Bronchial epithelial cell (primary cell): ENCODE measurements around the gene SCFD2. TPM values are rescaled to one million over a fixed set of nuclear protein-coding genes. Genes with fewer than 3 reads are reported as not detected.

Experiments used
- DNase-seq: peaks from one replicate; pipeline ENCODE4 v3.0.0-alpha.2; 2010; ENCODE audit warnings: low read depth
- FAIRE-seq: peaks from 2 replicates; lab custom pipeline; 2011; peaks lifted over from hg19 to GRCh38; lab: Jason Lieb, UNC
- H3K27me3 ChIP-seq: 2 replicates; pipeline ENCODE4 v1.5.1; 2011; ENCODE audit warnings: low read length; ENCODE audit not compliant: control insufficient read depth, insufficient read depth
- H3K36me3 ChIP-seq: 2 replicates; pipeline ENCODE4 v1.5.1; 2011; ENCODE audit warnings: low read length; ENCODE audit not compliant: control insufficient read depth, insufficient read depth
- H3K4me3 ChIP-seq: 2 replicates; pipeline ENCODE4 v1.5.1; 2011; ENCODE audit warnings: mild to moderate bottlenecking, low read depth, low read length, control low read depth
- CTCF ChIP-seq: IDR thresholded peaks from 2 replicates; pipeline ENCODE4 v1.5.1; 2011; ENCODE audit warnings: mild to moderate bottlenecking, moderate library complexity, low read length, control low read depth, inconsistent platforms; ENCODE audit not compliant: insufficient read depth, severe bottlenecking
- total RNA-seq: library from RNA; depleted of rRNA; stranded (reverse); fragments of >200 nt; gene quantifications from 2 replicates; pipeline ENCODE4 v1.2.1, GENCODE V29; 2014

SCFD2 gene
- total RNA-seq, 1 donor from 2014 or later = 21.9 TPM

- Histone ChIP-seq H3K27me3 (no peaks in the 10 kb centered on the region), H3K36me3 (no peaks in the 10 kb centered on the region), H3K4me3 (no peak overlapping the region)
- TF ChIP-seq CTCF = no peak
- DNase-seq (no peak), FAIRE-seq (no peak)
Observed at GRCh38 chr4:53123819-53124218, 242.0 kb downstream of the SCFD2 start.

- Histone ChIP-seq H3K27me3 (no peaks in the 10 kb centered on the region), H3K36me3 (no peaks in the 10 kb centered on the region), H3K4me3 (no peak overlapping the region)
- TF ChIP-seq CTCF = no peak
- no peak for DNase-seq
- FAIRE-seq = no peak
Observed at GRCh38 chr4:53123171-53123570, 242.7 kb downstream of the SCFD2 start.

DNA sequence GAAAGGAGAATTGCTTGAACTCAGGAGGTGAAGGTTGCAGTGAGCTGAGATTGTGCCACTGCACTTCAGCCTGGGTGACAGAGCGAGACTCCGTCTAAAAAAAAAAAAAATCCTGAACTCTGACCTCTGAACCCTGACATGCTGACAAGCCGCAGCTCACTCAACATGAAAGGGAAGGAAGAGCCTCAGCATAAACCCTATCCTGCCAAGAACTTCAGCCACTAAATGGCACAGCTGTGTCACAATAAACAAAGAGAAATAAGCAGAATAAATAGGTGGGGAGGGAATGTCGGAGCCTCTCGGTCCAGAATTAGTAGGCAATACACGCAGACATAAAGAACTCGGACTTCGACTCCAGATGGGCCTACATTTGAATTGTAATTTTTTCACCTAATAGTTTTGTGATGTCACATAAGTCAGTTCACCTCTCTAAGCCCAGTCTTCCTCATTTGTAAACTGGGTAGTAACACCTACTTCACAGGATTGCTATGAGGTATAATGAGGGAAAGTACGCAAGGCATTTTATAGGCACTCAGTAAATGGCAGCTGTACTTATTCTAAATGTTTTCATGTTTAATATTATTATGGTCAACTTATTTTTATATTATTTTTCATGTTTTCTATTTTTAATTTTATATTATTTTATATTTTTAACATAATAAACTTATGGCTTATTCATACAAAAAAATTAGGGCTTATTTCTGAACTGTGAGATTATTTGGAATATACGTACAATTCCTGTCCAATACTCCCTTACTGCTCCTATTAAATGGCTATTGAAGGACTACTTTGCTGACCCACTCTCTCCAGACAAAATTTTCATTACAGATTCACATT, 243.4 kb downstream of the SCFD2 start:
- Histone ChIP-seq H3K27me3 (no peaks in the 10 kb centered on the region), H3K36me3 (no peaks in the 10 kb centered on the region), H3K4me3 (no peak overlapping the region)
- FAIRE-seq (no peak), DNase-seq (no peak)
- no peak for TF ChIP-seq CTCF

DNA sequence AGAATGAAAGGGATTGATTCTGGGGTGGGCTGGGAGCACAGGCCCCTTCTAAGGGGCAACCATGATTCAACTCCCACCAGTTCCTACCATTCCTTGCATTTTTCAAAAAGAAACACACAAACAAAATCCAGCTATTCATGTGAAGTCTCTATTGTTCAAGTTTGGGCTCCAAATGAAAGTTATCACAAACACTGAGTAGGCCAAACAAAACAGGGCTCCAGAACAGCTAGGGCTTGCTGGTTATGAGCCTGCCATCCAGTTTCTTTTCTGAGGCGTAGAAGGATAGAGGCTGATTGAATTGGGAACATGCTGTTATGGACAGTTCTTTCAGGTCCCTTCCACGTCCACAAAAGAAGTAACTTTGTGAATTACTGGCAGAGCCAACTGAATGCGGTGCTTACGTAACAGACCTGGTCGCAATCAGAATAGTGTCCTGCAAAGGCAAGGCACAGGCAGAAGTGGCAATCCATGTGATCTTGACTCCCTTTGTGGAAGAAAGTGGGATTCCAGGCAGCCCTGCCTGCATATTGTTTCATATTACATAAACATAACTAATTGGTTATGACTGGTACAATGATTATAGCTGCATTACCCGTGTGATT, 244.5 kb downstream of the SCFD2 start:
- H3K36me3 ChIP-seq = no peaks in the 10 kb centered on the region
- no peak overlapping the region for H3K4me3 ChIP-seq
- no peaks in the 10 kb centered on the region for H3K27me3 ChIP-seq
- DNase-seq (no peak), FAIRE-seq (no peak)
- no peak for TF ChIP-seq CTCF

DNA sequence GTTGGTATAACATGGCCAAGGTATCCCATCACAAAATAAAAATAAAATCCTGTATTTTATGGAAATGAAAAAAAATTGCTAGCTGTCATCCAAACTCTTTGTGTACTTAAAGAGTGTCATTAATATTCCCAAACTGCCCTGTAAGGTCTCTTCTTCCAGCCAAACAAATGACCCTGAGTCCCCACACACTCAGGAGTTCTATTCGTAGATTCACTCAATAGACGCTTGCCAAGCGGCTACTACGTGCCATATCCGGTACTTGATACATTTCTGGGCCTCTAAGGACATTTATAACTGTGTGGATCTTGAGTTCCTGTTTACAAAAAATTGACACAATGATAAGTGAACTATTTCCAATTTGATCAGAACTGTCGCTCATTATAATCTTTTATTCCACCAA, 245.1 kb downstream of the SCFD2 start:
- no peaks in the 10 kb centered on the region for H3K36me3 ChIP-seq
- DNase-seq (no peak), FAIRE-seq (no peak)
- H3K4me3 ChIP-seq = no peak overlapping the region
- H3K27me3 ChIP-seq = no peaks in the 10 kb centered on the region
- TF ChIP-seq CTCF = no peak
